HEK293 (cell line): ENCODE data around the gene SPG11.

Experiments
- TCF7L2 ChIP-seq: IDR thresholded peaks from 2 replicates; pipeline ENCODE4 v1.6.1; 2011; ENCODE audit warnings: low read depth, mild to moderate bottlenecking, inconsistent platforms, low read length, moderate library complexity, borderline replicate concordance
- YY1 ChIP-seq: fragments of 450-650 bp; formaldehyde crosslinking; IDR thresholded peaks from 2 replicates; pipeline ENCODE4 v1.5.1; 2018; ENCODE audit warnings: missing biosample characterization, missing genetic modification characterization
- ZNF133 ChIP-seq: fragments of 450-650 bp; formaldehyde crosslinking; IDR thresholded peaks from 2 replicates; pipeline ENCODE4 v1.5.1; 2016; ENCODE audit warnings: missing biosample characterization, missing genetic modification characterization
- ZNF624 ChIP-seq: fragments of 450-650 bp; formaldehyde crosslinking; IDR thresholded peaks from 2 replicates; pipeline ENCODE4 v1.5.1; 2017; ENCODE audit warnings: missing biosample characterization, missing genetic modification characterization
- ZNF629 ChIP-seq: fragments of 450-650 bp; formaldehyde crosslinking; IDR thresholded peaks from 2 replicates; pipeline ENCODE4 v1.5.1; 2017; ENCODE audit warnings: missing biosample characterization, missing genetic modification characterization
- TF ChIP-seq, protein P1 (sequence below): fragments of 450-650 bp; formaldehyde crosslinking; IDR thresholded peaks from 2 replicates; pipeline ENCODE4 v1.5.1; 2016; ENCODE audit warnings: missing biosample characterization, missing genetic modification characterization
- TF ChIP-seq, protein P2 (sequence below): fragments of 450-650 bp; IDR thresholded peaks from 2 replicates; pipeline ENCODE4 v1.5.1; 2018; ENCODE audit warnings: missing biosample characterization, mild to moderate bottlenecking, missing genetic modification characterization

DNA sequence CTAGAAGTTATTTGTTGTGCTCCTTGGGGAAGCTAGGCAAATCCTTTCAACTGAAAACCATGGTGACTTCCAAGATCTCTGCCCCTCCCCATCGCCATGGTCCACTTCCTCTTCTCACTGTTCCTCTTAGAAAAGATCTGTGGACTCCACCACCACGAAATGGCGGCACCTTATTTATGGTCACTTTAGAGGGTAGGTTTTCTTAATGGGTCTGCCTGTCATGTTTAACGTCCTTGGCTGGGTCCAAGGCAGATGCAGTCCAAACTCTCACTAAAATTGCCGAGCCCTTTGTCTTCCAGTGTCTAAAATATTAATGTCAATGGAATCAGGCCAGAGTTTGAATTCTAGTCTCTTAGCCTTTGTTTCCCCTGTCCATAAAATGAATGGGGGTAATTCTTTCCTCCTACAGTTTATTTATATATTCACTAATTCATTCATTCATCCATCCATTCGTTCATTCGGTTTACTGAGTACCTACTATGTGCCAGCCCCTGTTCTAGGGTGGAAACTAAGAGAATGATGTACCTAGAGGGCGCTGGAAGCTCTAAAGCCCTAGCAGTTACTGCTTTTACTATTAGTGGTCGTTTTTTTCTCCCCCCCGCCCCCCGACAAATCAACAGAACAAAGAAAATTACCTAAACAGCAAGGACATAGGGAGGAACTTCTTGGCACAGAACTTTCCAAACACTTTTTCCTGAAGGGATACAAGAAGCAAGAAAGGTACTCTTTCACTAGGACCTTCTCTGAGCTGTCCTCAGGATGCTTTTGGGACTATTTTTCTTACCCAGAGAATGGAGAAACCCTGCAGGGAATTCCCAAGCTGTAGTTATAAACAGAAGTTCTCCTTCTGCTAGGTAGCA is 47.0 kb upstream of the SPG11 start:
- no peak for TF ChIP-seq TCF7L2
- TF ChIP-seq YY1 = no peak
- TF ChIP-seq, protein P1, sequence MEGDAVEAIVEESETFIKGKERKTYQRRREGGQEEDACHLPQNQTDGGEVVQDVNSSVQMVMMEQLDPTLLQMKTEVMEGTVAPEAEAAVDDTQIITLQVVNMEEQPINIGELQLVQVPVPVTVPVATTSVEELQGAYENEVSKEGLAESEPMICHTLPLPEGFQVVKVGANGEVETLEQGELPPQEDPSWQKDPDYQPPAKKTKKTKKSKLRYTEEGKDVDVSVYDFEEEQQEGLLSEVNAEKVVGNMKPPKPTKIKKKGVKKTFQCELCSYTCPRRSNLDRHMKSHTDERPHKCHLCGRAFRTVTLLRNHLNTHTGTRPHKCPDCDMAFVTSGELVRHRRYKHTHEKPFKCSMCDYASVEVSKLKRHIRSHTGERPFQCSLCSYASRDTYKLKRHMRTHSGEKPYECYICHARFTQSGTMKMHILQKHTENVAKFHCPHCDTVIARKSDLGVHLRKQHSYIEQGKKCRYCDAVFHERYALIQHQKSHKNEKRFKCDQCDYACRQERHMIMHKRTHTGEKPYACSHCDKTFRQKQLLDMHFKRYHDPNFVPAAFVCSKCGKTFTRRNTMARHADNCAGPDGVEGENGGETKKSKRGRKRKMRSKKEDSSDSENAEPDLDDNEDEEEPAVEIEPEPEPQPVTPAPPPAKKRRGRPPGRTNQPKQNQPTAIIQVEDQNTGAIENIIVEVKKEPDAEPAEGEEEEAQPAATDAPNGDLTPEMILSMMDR = no peak; the same call in 1 of the 2 replicates
- no peak for TF ChIP-seq ZNF624 (tag by site-specific recombination)
- no peak for TF ChIP-seq ZNF629 (tag by site-specific recombination)
- TF ChIP-seq, protein P2, sequence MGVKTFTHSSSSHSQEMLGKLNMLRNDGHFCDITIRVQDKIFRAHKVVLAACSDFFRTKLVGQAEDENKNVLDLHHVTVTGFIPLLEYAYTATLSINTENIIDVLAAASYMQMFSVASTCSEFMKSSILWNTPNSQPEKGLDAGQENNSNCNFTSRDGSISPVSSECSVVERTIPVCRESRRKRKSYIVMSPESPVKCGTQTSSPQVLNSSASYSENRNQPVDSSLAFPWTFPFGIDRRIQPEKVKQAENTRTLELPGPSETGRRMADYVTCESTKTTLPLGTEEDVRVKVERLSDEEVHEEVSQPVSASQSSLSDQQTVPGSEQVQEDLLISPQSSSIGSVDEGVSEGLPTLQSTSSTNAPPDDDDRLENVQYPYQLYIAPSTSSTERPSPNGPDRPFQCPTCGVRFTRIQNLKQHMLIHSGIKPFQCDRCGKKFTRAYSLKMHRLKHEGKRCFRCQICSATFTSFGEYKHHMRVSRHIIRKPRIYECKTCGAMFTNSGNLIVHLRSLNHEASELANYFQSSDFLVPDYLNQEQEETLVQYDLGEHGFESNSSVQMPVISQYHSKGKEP (tag by site-specific recombination) = no peak
- TF ChIP-seq ZNF133 (tag by site-specific recombination) = no peak
